NCI-H2171 treated with DMSO at 0.1 percent for 48 hours (cell line): ENCODE measurements around the gene DSC2.
"Not testable (repeated sequence)": the region's sequence is repeated elsewhere in the genome, so short reads cannot be mapped to it uniquely, and the experiment has no call there.

Experiments
- DNase-seq: peaks from one replicate; lab custom pipeline; 2025; lab: John Stamatoyannopoulos, UW

Gene DSC2

DNA sequence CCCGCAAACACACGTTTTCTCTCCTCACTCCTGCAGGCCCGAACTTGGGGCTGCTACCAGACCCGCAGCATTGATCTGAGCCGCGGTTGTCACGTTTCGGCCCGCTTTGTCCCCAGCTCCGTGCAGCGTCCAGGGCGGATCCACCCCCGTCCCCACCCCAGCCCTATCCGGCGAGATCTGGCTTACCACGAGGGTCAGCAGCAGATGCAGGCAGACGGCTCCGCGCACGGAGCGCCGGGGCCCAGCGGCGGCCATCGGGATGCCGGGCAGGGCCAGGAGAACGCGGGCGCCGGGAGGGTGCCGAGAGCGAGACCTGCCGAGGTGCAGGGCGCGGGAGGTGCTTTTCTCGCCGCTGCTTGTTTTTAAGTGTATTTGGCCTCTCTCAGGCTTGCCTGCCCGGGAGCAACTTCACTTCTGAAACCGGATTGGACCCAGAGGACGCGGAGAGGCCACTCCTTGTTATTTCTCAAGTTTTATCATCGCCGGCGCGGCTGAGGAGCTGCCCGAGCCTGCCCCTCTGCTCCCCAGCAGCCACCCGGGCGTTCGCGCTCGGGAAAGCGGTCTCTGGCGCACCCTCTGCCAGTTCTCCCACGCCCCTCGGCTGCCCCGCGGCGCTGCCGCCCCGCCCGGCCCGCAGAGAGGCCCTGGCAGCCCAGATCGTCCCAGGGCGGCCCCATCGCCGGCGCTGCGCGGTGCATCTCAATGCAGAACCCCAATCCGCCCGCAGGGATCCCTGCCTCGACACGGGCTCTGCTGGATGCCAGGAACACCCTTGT lies 59.6 kb downstream of the DSC2 start, which contains the start of gene DSC3:
TSS of gene DSC3 (minus strand) at position 337 of the 776 bp plus-strand sequence. CDS start at position 255, 82 bp downstream.
- no peak for DNase-seq

GRCh38 chr18:31042084-31042405 lies 60.2 kb downstream of the DSC2 start:
- DNase-seq = no peak

GRCh38 chr18:31041271-31042083 lies 60.7 kb downstream of the DSC2 start:
- DNase-seq = no peak

- DNase-seq = no peak
These were observed 61.4 kb downstream of the DSC2 start for GRCh38 chr18:31040686-31041270.

GRCh38 chr18:31039426-31039825 lies 62.8 kb downstream of the DSC2 start:
- DNase-seq = no peak

DNA sequence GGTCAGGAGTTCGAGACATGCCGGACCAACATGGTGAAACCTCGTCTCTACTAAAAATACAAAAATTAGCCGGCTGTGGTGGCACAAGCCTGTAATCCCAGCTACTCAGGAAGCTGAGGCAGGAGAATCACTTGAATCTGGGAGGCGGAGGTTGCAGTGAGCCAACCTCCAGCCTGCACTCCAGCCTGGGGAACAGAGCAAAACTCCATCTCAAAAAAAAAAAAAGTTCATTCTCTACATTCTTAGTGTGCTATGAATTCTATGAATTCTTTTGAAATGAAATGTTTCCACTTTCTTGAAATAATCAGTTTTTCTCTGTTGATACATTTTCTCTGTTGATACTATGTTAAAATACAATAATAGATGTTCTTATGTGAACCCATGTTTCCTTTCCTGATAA lies 64.5 kb downstream of the DSC2 start:
- not testable (repeated sequence) for DNase-seq

DNA sequence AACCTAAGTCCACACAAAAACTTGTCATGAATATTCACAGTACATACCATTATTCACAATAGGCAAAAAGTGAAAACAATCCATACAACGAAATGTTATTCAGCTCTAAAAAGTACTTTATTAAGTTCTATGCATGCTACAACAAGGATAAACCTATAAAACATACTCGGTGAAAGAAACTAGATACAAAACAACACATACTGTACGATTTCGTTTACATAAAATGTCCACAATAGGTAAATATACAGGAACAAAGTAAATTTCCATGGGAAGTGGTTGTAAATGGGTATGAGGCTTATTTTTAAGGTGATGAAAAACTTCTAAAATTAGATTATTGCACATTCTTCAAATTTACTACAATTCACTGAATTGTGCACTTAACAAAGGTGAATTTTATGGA lies 67.7 kb downstream of the DSC2 start:
- no peak for DNase-seq

GRCh38 chr18:31030574-31031278 lies 71.5 kb downstream of the DSC2 start:
- DNase-seq = no peak

DNA sequence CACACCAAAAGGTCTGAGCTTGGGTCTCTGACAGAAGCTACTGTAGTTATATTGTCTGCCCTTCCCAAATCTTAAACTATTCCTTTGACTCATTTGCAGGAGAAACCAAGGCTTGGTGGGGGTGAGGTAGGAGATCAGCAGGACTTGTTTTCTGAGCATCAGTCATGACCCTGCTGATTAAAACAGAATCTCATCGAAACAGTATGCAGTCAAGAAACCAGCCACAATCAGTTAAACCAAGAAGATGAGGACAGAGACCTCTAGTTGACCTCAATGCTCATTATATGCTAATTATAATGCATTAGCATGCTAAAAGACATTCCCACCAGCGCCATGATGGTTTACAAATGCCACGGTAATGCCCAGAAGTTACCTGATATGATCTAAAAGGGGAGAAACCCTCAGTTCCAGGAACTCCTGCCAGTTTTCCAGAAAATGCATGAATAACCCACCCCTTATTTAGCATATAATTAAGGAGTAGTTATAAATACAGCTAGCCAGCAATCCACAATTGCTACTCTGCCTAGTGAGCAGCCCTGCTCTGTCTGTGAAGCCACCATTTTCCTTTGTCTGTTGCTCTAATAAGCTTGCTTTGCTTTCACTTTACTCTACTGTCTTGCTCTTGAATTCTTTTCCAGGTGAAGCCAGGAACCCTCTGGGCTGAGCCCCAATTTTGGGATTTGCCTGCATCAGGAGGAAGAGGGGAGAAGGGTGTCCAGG lies 86.3 kb downstream of the DSC2 start:
- no peak for DNase-seq

- DNase-seq = not testable (repeated sequence)
These were observed 90.8 kb downstream of the DSC2 start for GRCh38 chr18:31011455-31011854.

DNA sequence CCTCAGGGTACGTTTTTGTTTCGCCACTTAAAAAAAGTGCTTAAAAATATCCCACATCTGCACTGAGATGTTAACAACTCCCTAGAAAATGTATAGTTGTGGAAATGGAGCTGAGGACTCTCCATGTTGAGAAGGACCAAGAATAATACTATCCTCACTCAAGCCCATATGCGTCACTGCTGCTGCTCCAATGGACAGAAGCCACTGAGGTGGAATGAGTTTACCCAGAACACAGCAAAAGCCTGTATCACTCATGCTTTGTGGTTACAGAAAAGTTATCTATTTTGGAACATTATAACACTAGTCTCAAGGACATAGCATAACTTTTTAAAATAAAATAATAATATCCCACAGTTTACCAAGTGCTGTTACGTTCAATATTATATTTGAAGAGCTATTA lies 91.6 kb downstream of the DSC2 start:
- no peak for DNase-seq
